ENCODE measurements around the gene SPDYE11.
"Not testable (repeated sequence)": the region's sequence is repeated elsewhere in the genome, so short reads cannot be mapped to it uniquely, and the experiment has no call there.

- not testable (repeated sequence) for TF ChIP-seq POLR2A (IDR thresholded peaks at IDR 0.05; ENCODE audit: low read length); GATA1 (IDR thresholded peaks at IDR 0.05; ENCODE audit: low read depth, low read length)
Measured at GRCh38 chr7:72997887-72998468, 59.7 kb downstream of the SPDYE11 start.

Measured in erythroblast (primary cell).